H1 (cell line): ENCODE measurements around the gene PHF8. TPM values are rescaled to one million over a fixed set of nuclear protein-coding genes. Genes with fewer than 3 reads are reported as not detected.

Experiments used
- BRCA1 ChIP-seq: IDR thresholded peaks from 2 replicates; pipeline ENCODE4 v1.6.1; 2012; ENCODE audit warnings: low read depth, low read length, improper control_type of control experiment
- CHD7 ChIP-seq: fragments of 300-600 bp; sonication (generic); IDR thresholded peaks from 2 replicates; pipeline ENCODE4 v1.7.1; 2012; ENCODE audit warnings: low read length, moderate library complexity, mild to moderate bottlenecking, inconsistent platforms; ENCODE audit not compliant: insufficient replicate concordance
- HDAC2 ChIP-seq, 2 experiments: fragments of 300-600 bp in 1 of 2; sonication (generic) in 1 of 2; IDR thresholded peaks; 2 replicates each; pipeline ENCODE4 v1.6.1; 2011 to 2012; ENCODE audit warnings: low read depth in 2 of 2, low read length in 2 of 2, mild to moderate bottlenecking in 2 of 2, moderate library complexity in 2 of 2, borderline replicate concordance in 1 of 2, inconsistent platforms in 1 of 2
- JUND ChIP-seq: IDR thresholded peaks from 2 replicates; pipeline ENCODE4 v1.6.1; 2011; ENCODE audit warnings: mild to moderate bottlenecking, improper control_type of control experiment, low read length
- NANOG ChIP-seq: IDR thresholded peaks from 2 replicates; pipeline ENCODE4 v1.6.1; 2011; ENCODE audit warnings: low read length, low read depth, mild to moderate bottlenecking, inconsistent platforms; ENCODE audit not compliant: insufficient read depth, poor library complexity, severe bottlenecking
- POLR2A ChIP-seq, 2 experiments: IDR thresholded peaks; 1 replicate in 1 of 2; 2 replicates in 1 of 2; pipeline ENCODE4 v1.6.1; 2011; ENCODE audit warnings: low read depth in 2 of 2, low read length in 2 of 2, mild to moderate bottlenecking in 2 of 2; ENCODE audit errors: control extremely low read depth in 1 of 2
- SUZ12 ChIP-seq: fragments of 200-600 bp; sonication (generic); IDR thresholded peaks from 2 replicates; pipeline ENCODE4 v1.6.1; 2012; ENCODE audit warnings: mild to moderate bottlenecking, inconsistent platforms, low read length, moderate library complexity, mixed read lengths
- TAF7 ChIP-seq: optimal IDR thresholded peaks from 2 replicates; pipeline ENCODE3; 2011; ENCODE audit warnings: low read depth, mild to moderate bottlenecking, inconsistent platforms, low read length, moderate library complexity, borderline replicate concordance
- TBP ChIP-seq: IDR thresholded peaks from 2 replicates; pipeline ENCODE4 v1.6.1; 2011; ENCODE audit warnings: low read depth, low read length, improper control_type of control experiment
- TEAD4 ChIP-seq: IDR thresholded peaks from 2 replicates; pipeline ENCODE4 v1.6.1; 2012; ENCODE audit warnings: low read depth, low read length, inconsistent platforms, mixed read lengths
- polyA plus RNA-seq, 7 experiments: library from polyadenylated mRNA; depleted of rRNA in 3 of 7; stranded (reverse) in 5 of 7; unstranded in 2 of 7; fragments of >200 nt in 5 of 7; fragments of 200-250 nt in 2 of 7; gene quantifications; 1 replicate in 5 of 7; 2 replicates in 1 of 7; 4 replicates in 1 of 7; pipeline versions ENCODE4 v1.2.1 to v1.2.3, GENCODE V29; 2011 to 2013; ENCODE audit warnings: missing spikeins in 2 of 7, mixed read lengths in 2 of 7
- total RNA-seq: library from RNA; stranded (reverse); fragmentation: NEBNext Ultra II Directional; extraction: Animal tissue kit (Norgen Biotek cat#: 25700); gene quantifications from 2 replicates; pipeline ENCODE4 v1.2.1, GENCODE V29; 2021

The PHF8 gene
- total and polyA plus RNA-seq, 2 of the 8 experiments (the other 6 are each of a cell fraction or from before 2014, with no cell fraction given): 14.6 to 27.6 TPM

GRCh38 chrX:54044126-54044876, at the start of gene PHF8 (continued):
- TF ChIP-seq CHD7 (no peak), TAF7 (peak; percentile 66), NANOG (no peak), TBP (peak; percentile 48; the same call in 1 of the 2 replicates), BRCA1 (no peak), JUND (peak; percentile 97), SUZ12 (no peak), HDAC2 (IDR thresholded peaks at IDR 0.05; ENCODE audit: borderline replicate concordance in 1 of 2, low read depth in 2 of 2, low read length in 2 of 2) (no peak), POLR2A (IDR thresholded peaks at IDR 0.05; ENCODE audit: control extremely low read depth in 1 of 2, low read depth in 2 of 2, low read length in 2 of 2) (peak; percentile 49 to 59), TEAD4 (no peak)
